Measurements from ENCODE around the gene ABTB2. TPM values are rescaled to one million over a fixed set of nuclear protein-coding genes. Genes with fewer than 3 reads are reported as not detected.

Gene ABTB2
- total RNA-seq, 4 donors from 2014 or later = 5.4 to 15.6 (median 12.8) TPM

GRCh38 chr11:34311126-34311525, 46.7 kb downstream of the ABTB2 start:
- 92% methylated on average over 4 of the region's 4 CpGs for WGBS

GRCh38 chr11:34309965-34310364, 47.8 kb downstream of the ABTB2 start:
- Histone ChIP-seq H3K36me3 (no peaks in the 10 kb centered on the region), H3K27me3 (no peaks in the 10 kb centered on the region), H3K4me3 (no peak overlapping the region), H3K9me3 (no peaks in the 10 kb centered on the region), H3K27ac (no peak overlapping the region), H3K4me1 (peaks cover 11% of the 10 kb centered on the region)
- WGBS = 75% methylated on average over 6 of the region's 6 CpGs
- TF ChIP-seq CTCF (IDR thresholded peaks at IDR 0.05) (no peak), EP300 (IDR thresholded peaks at IDR 0.05) (no peak), POLR2AphosphoS5 (IDR thresholded peaks at IDR 0.05) (no peak), POLR2A (IDR thresholded peaks at IDR 0.05) (no peak)
- no peak for DNase-seq (ENCODE audit: low spot score in 2 of 2)

More at GRCh38 chr11:34311126-34311525, 46.7 kb downstream of the ABTB2 start:
- no peak overlapping the region for H3K27ac ChIP-seq
- H3K4me1 ChIP-seq = peaks cover 15% of the 10 kb centered on the region
- no peak overlapping the region for H3K4me3 ChIP-seq
- no peak for TF ChIP-seq POLR2A (IDR thresholded peaks at IDR 0.05)
- no peak for TF ChIP-seq EP300 (IDR thresholded peaks at IDR 0.05)
- no peak for TF ChIP-seq POLR2AphosphoS5 (IDR thresholded peaks at IDR 0.05)
- TF ChIP-seq CTCF (IDR thresholded peaks at IDR 0.05) = no peak
- H3K27me3 ChIP-seq = no peaks in the 10 kb centered on the region
- DNase-seq (ENCODE audit: low spot score in 2 of 2) = no peak
- H3K9me3 ChIP-seq = no peaks in the 10 kb centered on the region
- no peaks in the 10 kb centered on the region for H3K36me3 ChIP-seq

- no peak for DNase-seq (ENCODE audit: low spot score in 2 of 2)
- TF ChIP-seq POLR2A (IDR thresholded peaks at IDR 0.05) (no peak), POLR2AphosphoS5 (IDR thresholded peaks at IDR 0.05) (no peak), CTCF (IDR thresholded peaks at IDR 0.05) (no peak), EP300 (IDR thresholded peaks at IDR 0.05) (no peak)
- WGBS = 55% methylated on average over 8 of the region's 8 CpGs
- Histone ChIP-seq H3K36me3 (no peaks in the 10 kb centered on the region), H3K9me3 (no peaks in the 10 kb centered on the region), H3K27ac (no peak overlapping the region), H3K27me3 (no peaks in the 10 kb centered on the region), H3K4me1 (peaks cover 11% of the 10 kb centered on the region), H3K4me3 (no peak overlapping the region)
These were observed 48.8 kb downstream of the ABTB2 start for GRCh38 chr11:34308913-34309585.

- Histone ChIP-seq H3K36me3 (no peaks in the 10 kb centered on the region), H3K4me3 (no peak overlapping the region), H3K4me1 (peaks cover 11% of the 10 kb centered on the region), H3K9me3 (no peaks in the 10 kb centered on the region), H3K27me3 (no peaks in the 10 kb centered on the region), H3K27ac (no peak overlapping the region)
- WGBS = 57% methylated on average over 7 of the region's 7 CpGs
- TF ChIP-seq CTCF (IDR thresholded peaks at IDR 0.05) = no peak
- TF ChIP-seq EP300 (IDR thresholded peaks at IDR 0.05) = no peak
- no peak for TF ChIP-seq POLR2A (IDR thresholded peaks at IDR 0.05)
- no peak for TF ChIP-seq POLR2AphosphoS5 (IDR thresholded peaks at IDR 0.05)
- no peak for DNase-seq (ENCODE audit: low spot score in 2 of 2)
These were observed 49.5 kb downstream of the ABTB2 start for GRCh38 chr11:34308049-34308912.

GRCh38 chr11:34305780-34306179, 52.0 kb downstream of the ABTB2 start:
- no peak for TF ChIP-seq POLR2AphosphoS5 (IDR thresholded peaks at IDR 0.05)
- no peak for TF ChIP-seq CTCF (IDR thresholded peaks at IDR 0.05)
- TF ChIP-seq POLR2A (IDR thresholded peaks at IDR 0.05) = no peak
- no peak for TF ChIP-seq EP300 (IDR thresholded peaks at IDR 0.05)
- Histone ChIP-seq H3K27me3 (no peaks in the 10 kb centered on the region), H3K27ac (no peak overlapping the region), H3K36me3 (no peaks in the 10 kb centered on the region), H3K9me3 (no peaks in the 10 kb centered on the region), H3K4me1 (peaks cover 6% of the 10 kb centered on the region), H3K4me3 (no peak overlapping the region)
- 93% methylated on average over 1 of the region's 1 CpG for WGBS
- DNase-seq (ENCODE audit: low spot score in 2 of 2) = no peak
